HG03045 (cell line): ENCODE measurements around the gene IGF1R.

Experiments
- ATAC-seq: cut with Tn5 transposase; IDR thresholded peaks from one replicate; pipeline ENCODE4 v1.9.1; 2021; ENCODE audit warnings: mild to moderate bottlenecking, moderate library complexity; ENCODE audit not compliant: unreplicated experiment

Gene IGF1R

DNA sequence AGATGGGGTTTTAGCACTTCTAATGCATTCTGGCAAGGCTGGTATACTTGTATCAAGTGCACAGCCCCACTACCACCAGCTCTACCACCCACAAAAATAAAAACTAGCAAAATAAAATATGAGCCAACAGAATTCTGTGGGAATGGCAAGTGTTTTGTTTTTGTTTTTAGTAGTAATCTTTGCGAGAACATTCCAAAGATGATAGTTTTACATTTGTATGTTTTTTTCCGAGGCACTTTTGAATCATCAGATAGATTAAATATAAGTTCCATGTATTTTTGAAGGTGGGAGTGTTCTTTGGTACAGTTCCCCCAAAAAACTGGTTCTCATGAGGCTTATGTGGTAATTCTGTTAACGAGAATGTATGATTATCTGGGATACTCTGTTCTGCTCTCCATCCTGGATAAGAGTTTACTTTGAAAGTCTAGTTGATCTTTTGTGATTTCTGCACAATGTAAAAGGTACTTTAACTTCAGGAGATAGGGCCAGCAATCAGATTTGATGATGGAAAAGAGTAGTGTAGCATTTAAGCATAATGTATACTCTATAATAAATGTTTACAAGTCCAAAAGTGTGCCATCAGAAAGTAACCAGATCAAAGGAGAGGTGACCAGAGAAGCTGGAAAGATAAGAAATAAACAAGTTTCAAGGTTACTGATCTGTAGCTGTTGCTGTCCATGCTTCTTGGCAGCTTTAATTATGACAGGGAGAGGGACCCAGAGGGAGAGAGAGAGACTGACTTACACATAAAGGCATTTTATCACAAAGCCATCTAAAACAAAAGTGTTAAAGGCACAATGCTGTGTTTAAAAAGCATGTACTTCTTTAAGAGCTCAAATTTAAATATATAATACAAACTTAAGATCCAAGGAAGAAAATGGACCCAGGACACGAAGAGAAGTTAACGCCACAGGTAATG lies 228.4 kb downstream of the IGF1R start:
- no peak for ATAC-seq

- ATAC-seq: no peak
Measured at GRCh38 chr15:98878172-98878571, 229.8 kb downstream of the IGF1R start.

DNA sequence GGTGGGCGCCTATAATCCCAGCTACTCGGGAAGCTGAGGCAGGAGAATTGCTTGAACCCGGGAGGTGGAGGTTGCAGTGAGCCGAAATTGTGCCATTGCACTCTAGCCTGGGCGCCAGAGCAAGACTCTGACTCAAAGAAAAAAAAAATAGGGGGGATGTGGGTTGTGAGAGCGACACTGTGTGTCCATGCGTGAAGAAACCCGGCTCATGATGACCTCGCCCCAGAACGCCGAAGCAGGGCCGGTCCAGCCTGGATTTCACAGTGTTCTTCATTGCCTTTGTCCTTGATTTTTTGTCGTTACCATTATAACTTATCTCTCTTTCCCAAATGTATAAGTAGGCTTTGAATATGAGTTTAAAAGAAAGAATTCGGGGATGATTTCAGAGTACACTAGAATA lies 230.5 kb downstream of the IGF1R start:
- no peak for ATAC-seq

DNA sequence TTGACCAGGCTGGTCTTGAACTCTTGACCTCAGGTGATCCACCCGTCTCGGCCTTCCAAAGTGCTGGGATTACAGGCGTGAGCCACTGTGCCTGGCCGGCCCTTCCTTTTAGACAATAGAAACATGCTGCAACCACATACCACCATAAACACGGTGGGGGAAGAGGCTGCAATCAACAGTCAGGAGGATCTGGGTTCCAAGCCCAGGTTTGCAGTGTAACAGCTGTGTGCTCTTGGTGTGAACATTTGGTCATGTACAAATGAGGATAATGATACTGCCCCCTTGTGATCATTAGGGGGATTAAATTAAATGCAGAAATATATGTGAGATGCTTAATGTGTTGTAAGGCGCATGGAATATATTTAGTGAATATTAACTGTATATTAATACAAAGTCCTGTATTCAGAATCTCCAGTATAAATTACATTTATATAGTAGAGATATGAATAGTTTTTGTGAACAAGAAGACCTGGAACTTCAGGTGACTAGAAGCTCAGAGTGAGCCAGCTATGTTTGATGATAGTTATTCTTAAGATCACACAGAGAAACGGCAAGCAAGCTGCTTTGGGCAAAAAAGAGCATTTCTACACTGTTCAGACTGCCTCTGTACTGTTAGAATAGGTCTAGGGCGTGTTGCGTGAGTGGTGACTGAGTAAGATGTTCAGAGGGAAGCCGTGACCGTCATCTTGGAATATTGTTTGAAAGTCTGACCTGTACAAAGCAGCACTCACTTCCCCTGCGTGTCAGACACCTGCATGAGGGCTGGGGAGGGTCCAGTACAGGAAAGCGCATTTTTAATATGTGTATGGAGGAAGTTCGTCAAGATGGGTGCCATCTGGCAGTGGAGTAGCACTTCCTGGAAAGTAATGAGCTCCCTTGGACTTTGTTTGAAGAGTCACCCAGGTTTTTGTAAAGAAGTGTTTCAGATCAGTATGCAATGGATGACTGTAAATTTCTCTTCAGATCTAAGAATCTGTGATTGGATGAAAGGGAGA lies 233.5 kb downstream of the IGF1R start:
- ATAC-seq: no peak

DNA sequence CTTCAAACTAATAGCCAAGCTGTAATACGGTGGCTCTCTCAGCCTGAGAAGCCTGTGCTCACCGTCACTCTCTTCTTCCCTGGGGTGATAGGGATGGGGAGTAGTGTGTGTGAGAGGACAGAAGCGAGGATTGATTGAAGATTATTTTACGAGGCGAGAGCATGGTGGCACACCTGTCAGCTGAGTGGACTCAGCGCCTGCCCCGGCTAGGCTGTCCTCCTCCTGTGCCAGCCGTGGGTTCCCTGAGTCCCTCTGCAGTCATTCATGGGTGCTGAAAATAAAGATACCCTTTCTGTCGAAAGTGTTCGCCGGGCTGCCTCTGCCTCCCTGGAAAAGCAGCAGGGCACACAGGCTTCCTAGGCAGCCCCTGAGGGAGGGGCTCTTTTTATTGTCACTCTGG lies 235.1 kb downstream of the IGF1R start:
- no peak for ATAC-seq

- ATAC-seq: no peak
Measured at GRCh38 chr15:98884894-98885293, 236.6 kb downstream of the IGF1R start.

- no peak for ATAC-seq
Measured at GRCh38 chr15:98887976-98888375, 239.6 kb downstream of the IGF1R start.

DNA sequence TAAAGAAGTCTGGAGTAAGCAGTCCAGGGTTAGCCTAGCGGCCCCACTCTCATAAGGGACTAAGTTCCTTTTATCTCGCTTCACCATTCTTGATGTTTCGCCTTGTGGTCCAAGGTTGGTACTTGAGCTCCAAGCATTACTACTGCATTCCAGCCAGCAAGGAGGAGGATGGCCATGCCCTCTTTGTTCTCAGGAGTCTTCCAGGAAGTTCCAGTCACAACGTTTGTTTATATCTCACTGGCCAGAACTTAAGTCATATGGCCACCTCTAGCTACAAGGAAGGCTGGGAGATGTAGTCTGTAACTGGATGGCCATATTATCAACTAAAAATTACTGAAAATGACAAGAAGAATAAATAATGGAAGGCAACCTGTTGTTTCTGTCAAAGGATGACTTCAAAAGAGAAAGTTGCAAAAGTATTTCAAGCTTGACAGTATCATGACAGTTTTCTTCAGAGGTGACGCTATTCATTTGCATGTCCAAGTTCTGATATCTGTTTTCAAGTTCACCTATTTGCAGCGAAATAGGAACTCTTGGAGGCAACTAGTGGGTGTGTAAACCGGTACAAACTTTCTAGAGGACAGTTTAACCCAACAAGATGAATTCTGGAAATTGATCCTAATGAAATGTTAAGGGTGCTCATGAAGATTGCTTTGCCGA lies 240.6 kb downstream of the IGF1R start:
- no peak for ATAC-seq

- ATAC-seq: no peak
Measured at GRCh38 chr15:98889930-98890695, 241.8 kb downstream of the IGF1R start.

DNA sequence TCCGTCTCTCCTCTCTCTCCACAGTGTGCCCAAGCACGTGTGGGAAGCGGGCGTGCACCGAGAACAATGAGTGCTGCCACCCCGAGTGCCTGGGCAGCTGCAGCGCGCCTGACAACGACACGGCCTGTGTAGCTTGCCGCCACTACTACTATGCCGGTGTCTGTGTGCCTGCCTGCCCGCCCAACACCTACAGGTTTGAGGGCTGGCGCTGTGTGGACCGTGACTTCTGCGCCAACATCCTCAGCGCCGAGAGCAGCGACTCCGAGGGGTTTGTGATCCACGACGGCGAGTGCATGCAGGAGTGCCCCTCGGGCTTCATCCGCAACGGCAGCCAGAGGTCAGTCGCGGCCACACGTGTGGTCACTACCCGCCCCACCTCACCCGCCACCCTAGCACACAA lies 243.0 kb downstream of the IGF1R start:
- no peak for ATAC-seq

GRCh38 chr15:98893401-98893800 lies 245.1 kb downstream of the IGF1R start:
- ATAC-seq: no peak

DNA sequence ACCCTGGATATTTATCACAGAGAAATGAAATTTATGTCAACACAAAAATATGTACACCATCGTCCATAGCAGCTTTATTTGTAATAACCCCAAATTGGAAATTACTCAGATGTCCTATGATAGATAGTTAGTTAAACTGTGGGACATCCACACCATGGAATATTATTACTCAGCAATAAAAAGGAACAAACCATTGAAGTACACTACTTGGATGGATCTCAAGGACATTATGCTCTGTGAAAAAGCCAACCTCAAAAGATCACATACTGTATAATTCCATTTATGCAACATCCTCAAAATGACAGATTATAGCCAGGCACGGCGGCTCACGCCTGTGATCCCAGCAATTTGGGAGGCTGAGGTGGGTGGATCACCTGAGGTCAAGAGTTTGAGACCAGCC lies 246.0 kb downstream of the IGF1R start:
- no peak for ATAC-seq

GRCh38 chr15:98896002-98896721 lies 247.8 kb downstream of the IGF1R start:
- no peak for ATAC-seq

GRCh38 chr15:98896802-98897732 lies 248.7 kb downstream of the IGF1R start:
- ATAC-seq: no peak

DNA sequence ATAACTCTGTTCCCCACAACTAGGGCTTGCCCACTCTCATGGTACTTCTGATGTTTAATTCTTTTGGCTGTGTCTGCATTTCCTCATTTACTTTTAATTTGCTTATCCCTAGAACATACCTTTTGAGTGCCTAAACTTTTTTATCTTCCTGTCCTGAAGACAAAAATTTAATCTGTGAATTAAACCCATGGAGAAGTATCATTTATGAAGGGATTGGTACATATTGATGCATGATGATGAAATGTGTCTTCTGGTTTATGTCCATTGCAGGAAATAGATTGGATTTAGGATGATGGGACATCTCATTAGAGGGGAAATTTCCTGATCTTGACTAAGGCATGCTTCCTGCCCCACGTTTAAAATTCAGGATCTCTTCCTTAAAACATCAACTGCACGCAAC lies 249.8 kb downstream of the IGF1R start:
- ATAC-seq: no peak

GRCh38 chr15:98899272-98900021 lies 251.1 kb downstream of the IGF1R start:
- ATAC-seq: no peak

DNA sequence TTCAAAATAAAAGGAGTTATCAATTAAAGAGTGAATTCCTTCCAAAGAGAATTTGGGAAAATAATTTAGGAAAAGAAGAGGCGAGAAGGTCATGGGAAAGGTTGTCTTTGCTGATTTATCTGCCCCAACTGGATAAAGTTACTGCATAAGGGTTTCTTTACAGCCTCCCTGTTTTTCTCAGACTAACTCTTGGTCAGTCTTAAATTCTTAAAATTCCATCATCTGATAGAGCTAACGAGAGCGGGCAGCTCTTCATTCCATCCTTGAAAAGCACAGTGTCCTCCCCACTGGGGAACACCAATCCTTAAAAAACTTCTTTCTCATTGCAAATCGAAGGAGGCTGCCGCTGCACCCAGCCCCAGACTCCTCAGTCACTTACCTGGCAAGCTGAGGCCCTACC lies 252.0 kb downstream of the IGF1R start:
- ATAC-seq: no peak
